Peyer's patch (tissue), 4 donors: ENCODE results near the gene ZNHIT3. TPM values are rescaled to one million over a fixed set of nuclear protein-coding genes. Genes with fewer than 3 reads are reported as not detected.
A peak's percentile ranks its signal among the peaks of the same experiment; 100 is the strongest.
"Not testable (repeated sequence)": the region's sequence is repeated elsewhere in the genome, so short reads cannot be mapped to it uniquely, and the experiment has no call there.

Experiments used
- DNase-seq, 3 donors: peaks; one replicate each; pipeline ENCODE4 v3.0.0-alpha.2; 2017 to 2019
- H3K27ac ChIP-seq, 4 donors: fragments of 200-600 bp; sonication (generic); one replicate each; pipeline ENCODE4 v1.5.1; 2016 to 2019
- H3K27me3 ChIP-seq, 2 donors: fragments of 200-600 bp; sonication (generic); one replicate each; pipeline ENCODE4 v1.5.1; 2019
- H3K36me3 ChIP-seq, 3 donors: fragments of 200-600 bp; sonication (generic); one replicate each; pipeline ENCODE4 v1.5.1; 2016 to 2019
- H3K4me1 ChIP-seq, 4 donors: fragments of 200-600 bp; sonication (generic); one replicate each; pipeline ENCODE4 v1.5.1; 2016 to 2019
- H3K4me3 ChIP-seq, 4 donors: fragments of 200-600 bp; sonication (generic); 1 replicate in 3 of 4; 2 replicates in 1 of 4; pipeline ENCODE4 v1.5.1; 2016 to 2019; ENCODE audit warnings: mild to moderate bottlenecking in 1 of 4
- H3K9me3 ChIP-seq, 4 donors: fragments of 200-600 bp; sonication (generic); one replicate each; pipeline ENCODE4 v1.5.1; 2016 to 2019; ENCODE audit warnings: mild to moderate bottlenecking in 1 of 4
- POLR2A ChIP-seq, 2 donors: fragments of 450-650 bp; IDR thresholded peaks; one replicate each; pipeline ENCODE4 v1.5.1; 2017; ENCODE audit warnings: antibody characterized with exemption in 2 of 2, mild to moderate bottlenecking in 2 of 2, moderate library complexity in 2 of 2
- total RNA-seq, 4 donors: library from RNA; depleted of rRNA; stranded (reverse); fragments of >200 nt; gene quantifications; one replicate each; pipeline ENCODE4 v1.1.0, GENCODE V29; 2016
- TF ChIP-seq, protein P1 (sequence below), 6 experiments: fragments of 450-650 bp in 4 of 6; fragments of 200-600 bp in 2 of 6; sonication (generic) in 1 of 6; IDR thresholded peaks; one replicate each; pipeline ENCODE4 v1.5.1; 2017 to 2019; ENCODE audit warnings: antibody characterized with exemption in 6 of 6, mild to moderate bottlenecking in 3 of 6, moderate library complexity in 1 of 6

The ZNHIT3 gene
- total RNA-seq, 4 donors from 2014 or later = 13.8 to 29.7 (median 17.9) TPM

DNA sequence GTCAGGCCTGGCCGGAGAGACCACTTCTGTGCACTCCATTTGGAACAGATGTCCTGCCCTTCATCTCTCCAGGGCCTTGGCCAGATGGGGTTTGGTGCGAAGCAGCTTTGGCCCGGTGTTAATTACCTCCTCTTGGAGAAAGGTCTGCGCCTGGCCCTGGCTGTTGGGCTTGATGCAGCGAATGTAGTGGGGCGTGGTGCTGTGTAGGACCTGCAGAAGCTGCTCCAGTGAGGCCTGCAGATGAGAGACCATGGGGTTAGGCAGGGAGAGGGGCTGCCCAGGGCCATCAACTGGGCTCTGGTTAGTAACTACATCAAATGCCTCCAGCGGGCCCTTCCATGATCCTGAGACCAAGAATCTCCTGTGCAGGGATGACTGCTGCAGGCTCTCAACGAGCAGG lies 18.7 kb downstream of the ZNHIT3 start:
- Histone ChIP-seq H3K4me3 (no peak overlapping the region), H3K4me1 (no peaks in the 10 kb centered on the region), H3K27ac (no peak overlapping the region), H3K27me3 (no peaks in the 10 kb centered on the region), H3K36me3 (peaks cover 0 to 74% (median 0%) of the 10 kb centered on the region in 3 donors), H3K9me3 (no peaks in the 10 kb centered on the region)
- no peak for DNase-seq
- TF ChIP-seq POLR2A (IDR thresholded peaks at IDR 0.05) = no peak
- TF ChIP-seq, protein P1, sequence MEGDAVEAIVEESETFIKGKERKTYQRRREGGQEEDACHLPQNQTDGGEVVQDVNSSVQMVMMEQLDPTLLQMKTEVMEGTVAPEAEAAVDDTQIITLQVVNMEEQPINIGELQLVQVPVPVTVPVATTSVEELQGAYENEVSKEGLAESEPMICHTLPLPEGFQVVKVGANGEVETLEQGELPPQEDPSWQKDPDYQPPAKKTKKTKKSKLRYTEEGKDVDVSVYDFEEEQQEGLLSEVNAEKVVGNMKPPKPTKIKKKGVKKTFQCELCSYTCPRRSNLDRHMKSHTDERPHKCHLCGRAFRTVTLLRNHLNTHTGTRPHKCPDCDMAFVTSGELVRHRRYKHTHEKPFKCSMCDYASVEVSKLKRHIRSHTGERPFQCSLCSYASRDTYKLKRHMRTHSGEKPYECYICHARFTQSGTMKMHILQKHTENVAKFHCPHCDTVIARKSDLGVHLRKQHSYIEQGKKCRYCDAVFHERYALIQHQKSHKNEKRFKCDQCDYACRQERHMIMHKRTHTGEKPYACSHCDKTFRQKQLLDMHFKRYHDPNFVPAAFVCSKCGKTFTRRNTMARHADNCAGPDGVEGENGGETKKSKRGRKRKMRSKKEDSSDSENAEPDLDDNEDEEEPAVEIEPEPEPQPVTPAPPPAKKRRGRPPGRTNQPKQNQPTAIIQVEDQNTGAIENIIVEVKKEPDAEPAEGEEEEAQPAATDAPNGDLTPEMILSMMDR (IDR thresholded peaks at IDR 0.05) = no peak

DNA sequence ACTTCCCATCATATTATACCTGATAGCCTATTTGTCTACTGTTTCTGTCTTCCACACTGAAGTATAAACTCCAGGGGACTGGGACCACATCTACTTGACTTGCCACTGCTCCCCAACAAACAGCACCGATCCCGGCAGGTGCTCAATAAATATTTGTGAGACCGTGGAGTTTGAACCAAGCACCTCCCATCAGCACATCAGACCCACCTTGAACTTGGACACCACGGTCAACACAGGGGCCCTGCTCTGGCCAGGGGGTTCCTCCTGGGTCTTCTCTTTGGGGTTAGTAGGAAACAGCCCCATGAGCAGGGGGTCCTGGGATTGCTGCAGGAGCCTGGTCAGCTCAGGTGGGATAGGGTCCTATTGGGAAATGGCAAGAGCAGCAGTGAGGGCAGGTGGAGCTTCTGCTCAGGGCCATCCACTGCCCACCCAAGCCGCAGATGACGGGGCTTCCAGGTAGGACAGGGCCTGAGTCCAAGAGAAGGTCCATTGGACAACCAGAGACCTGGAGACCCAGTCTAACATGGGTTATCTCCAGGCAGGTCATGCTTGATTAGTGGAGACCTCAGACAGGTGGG lies 19.9 kb downstream of the ZNHIT3 start:
- H3K27ac ChIP-seq = no peak overlapping the region
- no peak overlapping the region for H3K4me3 ChIP-seq
- H3K27me3 ChIP-seq = no peaks in the 10 kb centered on the region
- no peaks in the 10 kb centered on the region for H3K9me3 ChIP-seq
- H3K36me3 ChIP-seq = peaks cover 0 to 79% (median 0%) of the 10 kb centered on the region in 3 donors
- H3K4me1 ChIP-seq = no peaks in the 10 kb centered on the region
- TF ChIP-seq POLR2A (IDR thresholded peaks at IDR 0.05) = no peak
- TF ChIP-seq, protein P1 (IDR thresholded peaks at IDR 0.05) = no peak
- no peak for DNase-seq

DNA sequence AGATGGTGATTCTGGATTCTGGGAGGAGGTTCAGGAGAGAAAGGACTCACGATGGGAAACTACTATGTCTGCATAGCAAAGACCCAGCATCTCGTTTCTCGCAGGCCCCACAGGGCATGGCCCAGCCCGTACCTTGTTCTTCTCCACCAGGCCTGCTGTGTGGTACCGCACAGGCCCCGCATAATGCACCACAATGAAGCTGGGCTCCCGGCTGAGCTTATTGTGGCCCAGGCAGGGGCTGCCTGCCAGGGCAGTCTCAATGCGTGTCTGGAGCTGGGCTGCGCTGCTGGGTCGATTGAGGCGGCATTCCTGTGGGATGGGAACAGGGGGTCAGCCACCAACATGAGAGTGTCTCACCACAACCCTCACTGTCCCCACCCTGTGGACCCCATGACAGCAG lies 20.4 kb downstream of the ZNHIT3 start:
- TF ChIP-seq, protein P1 (IDR thresholded peaks at IDR 0.05) = no peak
- no peak for TF ChIP-seq POLR2A (IDR thresholded peaks at IDR 0.05)
- H3K36me3 ChIP-seq = peaks cover 0 to 77% (median 0%) of the 10 kb centered on the region in 3 donors
- H3K9me3 ChIP-seq = no peaks in the 10 kb centered on the region
- H3K4me1 ChIP-seq = no peaks in the 10 kb centered on the region
- H3K4me3 ChIP-seq = no peak overlapping the region
- no peak overlapping the region for H3K27ac ChIP-seq
- no peak for DNase-seq
- no peaks in the 10 kb centered on the region for H3K27me3 ChIP-seq

DNA sequence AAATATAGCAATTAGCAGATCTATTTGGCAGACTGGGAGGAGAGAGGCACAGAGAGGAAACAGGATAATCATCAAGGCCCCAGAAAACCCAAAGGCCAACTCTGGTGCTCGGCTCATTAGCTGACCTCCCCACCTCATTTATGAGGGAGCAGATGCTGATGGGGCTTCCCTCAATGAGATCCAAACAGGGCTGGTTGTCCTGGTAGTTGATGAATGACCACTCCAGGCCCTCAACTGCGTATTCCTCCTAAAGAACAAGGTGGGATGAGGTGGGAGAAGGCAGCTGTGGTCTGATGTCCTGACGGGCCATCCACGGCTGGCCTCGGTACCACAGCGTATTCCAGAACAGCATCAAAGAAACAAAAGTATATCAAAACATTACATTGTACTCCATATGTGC lies 20.8 kb downstream of the ZNHIT3 start:
- Histone ChIP-seq H3K4me3 (no peak overlapping the region), H3K9me3 (no peaks in the 10 kb centered on the region), H3K36me3 (peaks cover 0 to 77% (median 0%) of the 10 kb centered on the region in 3 donors), H3K4me1 (no peaks in the 10 kb centered on the region), H3K27ac (no peak overlapping the region), H3K27me3 (no peaks in the 10 kb centered on the region)
- no peak for DNase-seq
- TF ChIP-seq, protein P1 (IDR thresholded peaks at IDR 0.05) = no peak
- no peak for TF ChIP-seq POLR2A (IDR thresholded peaks at IDR 0.05)

DNA sequence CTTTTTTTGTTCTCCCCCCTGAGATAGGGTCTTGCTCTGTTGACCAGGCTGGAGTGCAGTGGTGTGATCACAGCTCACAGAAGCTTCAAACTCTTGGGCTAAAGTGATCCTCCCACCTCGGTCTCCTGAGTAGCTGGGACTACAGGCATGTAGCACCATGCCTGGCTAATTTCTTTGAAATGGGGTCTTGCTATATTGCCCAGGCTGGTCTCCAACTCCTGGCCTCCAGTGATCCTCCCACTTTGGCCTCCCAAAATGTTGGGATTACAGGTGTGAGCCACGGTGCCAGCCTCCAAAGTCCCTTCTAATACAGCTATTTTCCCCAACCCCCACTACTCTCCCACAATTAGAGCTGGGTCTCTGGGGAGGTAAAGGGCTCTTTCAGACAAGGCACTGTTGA lies 22.0 kb downstream of the ZNHIT3 start:
- not testable (repeated sequence) for H3K9me3 ChIP-seq, H3K4me3 ChIP-seq, H3K27ac ChIP-seq, H3K4me1 ChIP-seq, H3K27me3 ChIP-seq
- peaks cover 0 to 80% (median 0%) of the 10 kb centered on the region in 3 donors for H3K36me3 ChIP-seq
- DNase-seq = peak in 1 of 3 donors; percentile 14

DNA sequence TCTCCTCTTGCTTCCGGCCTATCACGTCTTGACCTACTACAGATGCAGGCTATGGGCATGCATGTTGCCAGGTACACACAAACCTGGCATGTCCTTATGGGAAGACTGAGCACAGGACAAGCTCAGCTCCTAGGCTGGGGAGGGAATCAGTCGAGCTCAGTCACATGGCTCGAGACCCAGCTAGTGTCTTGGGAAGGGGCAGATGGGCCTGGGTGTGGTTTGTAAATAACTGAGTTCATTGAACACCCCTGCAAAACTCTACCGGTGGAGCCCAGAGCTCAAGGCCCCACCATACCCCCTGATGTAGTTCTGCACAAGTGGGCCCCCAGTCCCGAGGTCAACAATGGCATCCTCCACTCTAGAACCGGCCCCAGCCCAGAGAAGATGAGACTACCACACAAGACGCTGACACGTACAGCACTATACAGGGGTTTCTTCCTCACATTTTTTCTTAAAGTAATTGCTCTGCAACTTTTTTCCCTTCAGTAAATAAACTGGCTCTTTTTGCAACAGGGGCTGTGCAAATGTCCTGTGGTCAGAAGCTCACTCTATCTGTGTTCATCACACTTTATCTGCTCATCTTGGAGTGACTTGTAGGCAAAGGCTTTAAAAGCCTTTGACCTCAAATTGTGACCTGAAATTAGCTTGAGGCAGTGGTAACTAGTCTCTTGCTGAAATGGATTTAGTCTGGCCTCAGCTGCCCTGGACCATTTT lies 22.9 kb downstream of the ZNHIT3 start:
- H3K4me1 ChIP-seq = no peaks in the 10 kb centered on the region
- TF ChIP-seq, protein P1 (IDR thresholded peaks at IDR 0.05) = no peak
- TF ChIP-seq POLR2A (IDR thresholded peaks at IDR 0.05) = no peak
- peaks cover 0 to 74% (median 0%) of the 10 kb centered on the region in 3 donors for H3K36me3 ChIP-seq

More for the DNA sequence above, 22.9 kb downstream of the ZNHIT3 start:
- H3K27ac ChIP-seq = no peak overlapping the region
- DNase-seq = no peak
- no peaks in the 10 kb centered on the region for H3K27me3 ChIP-seq
- H3K4me3 ChIP-seq = no peak overlapping the region
- H3K9me3 ChIP-seq = no peaks in the 10 kb centered on the region
